Effector CD8-positive, alpha-beta T cell (primary cell): ENCODE results near the gene ARHGEF25.
"Not testable (repeated sequence)": the region's sequence is repeated elsewhere in the genome, so short reads cannot be mapped to it uniquely, and the experiment has no call there.

Experiments used
- DNase-seq: peaks from one replicate; lab custom pipeline; 2025; lab: John Stamatoyannopoulos, UW

The ARHGEF25 gene

GRCh38 chr12:57636731-57637130, 25.5 kb downstream of the ARHGEF25 start:
- not testable (repeated sequence) for DNase-seq

- no peak for DNase-seq
Observed at GRCh38 chr12:57637364-57637763, 26.1 kb downstream of the ARHGEF25 start.

DNA sequence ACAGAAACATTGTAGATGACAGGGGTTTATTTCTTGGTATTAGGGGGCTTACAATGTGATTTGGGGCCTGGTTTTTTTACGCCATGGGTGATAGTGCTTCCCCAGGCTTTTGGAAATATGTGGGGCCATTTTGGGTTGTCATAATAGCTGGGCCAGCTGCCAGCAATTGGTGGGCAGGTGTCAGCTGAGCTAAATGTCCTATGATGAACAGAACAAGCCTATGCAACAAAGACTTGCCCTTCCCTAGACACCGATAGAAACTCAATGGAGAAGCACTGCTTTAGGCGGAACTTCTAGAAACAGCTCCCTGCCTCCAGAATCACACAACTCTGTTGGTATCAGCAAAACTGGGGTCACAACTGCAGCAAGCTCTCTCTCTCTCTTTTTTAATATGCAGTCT, 26.9 kb downstream of the ARHGEF25 start:
- no peak for DNase-seq

GRCh38 chr12:57640175-57641042, 29.2 kb downstream of the ARHGEF25 start:
- DNase-seq, result no peak

DNA sequence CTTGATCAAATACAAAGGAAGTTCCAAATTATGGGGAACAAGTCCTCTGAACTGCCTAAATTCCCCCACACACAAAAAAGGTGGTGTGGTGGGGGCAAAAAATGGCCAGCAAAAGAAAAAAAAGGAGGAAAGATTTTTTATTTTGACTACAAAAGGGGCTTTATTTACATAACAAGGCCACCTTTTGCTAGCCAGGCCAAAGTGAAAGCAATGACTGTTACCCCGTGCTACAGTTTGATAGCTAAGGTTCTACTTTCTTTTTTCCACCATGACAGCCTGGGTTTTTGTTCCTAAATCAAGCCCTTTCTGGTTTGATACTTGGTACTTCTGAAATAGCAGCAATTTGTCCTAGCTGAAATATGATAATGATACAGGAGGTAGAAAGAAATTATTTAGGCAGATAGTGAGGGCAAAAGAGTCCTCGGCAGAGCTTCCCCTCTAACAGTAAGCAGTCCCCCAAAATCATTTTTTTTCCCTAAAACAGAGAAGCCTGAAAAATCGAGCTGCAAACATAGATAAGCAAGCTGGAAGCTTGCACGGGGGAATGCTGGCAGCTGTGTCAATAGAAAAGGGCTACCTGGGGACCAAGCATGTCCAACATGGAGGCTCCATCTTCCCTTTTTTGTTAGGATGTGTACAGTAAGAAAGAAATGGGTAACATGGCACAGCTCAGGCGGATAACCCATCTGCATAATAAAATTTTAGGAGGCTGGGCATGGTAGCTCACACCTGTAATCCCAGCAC, 30.6 kb downstream of the ARHGEF25 start:
- DNase-seq, result no peak

- DNase-seq, result not testable (repeated sequence)
Observed at GRCh38 chr12:57645990-57646658, 34.9 kb downstream of the ARHGEF25 start.

- DNase-seq, result not testable (repeated sequence)
Observed at GRCh38 chr12:57646659-57647049, 35.4 kb downstream of the ARHGEF25 start.

DNA sequence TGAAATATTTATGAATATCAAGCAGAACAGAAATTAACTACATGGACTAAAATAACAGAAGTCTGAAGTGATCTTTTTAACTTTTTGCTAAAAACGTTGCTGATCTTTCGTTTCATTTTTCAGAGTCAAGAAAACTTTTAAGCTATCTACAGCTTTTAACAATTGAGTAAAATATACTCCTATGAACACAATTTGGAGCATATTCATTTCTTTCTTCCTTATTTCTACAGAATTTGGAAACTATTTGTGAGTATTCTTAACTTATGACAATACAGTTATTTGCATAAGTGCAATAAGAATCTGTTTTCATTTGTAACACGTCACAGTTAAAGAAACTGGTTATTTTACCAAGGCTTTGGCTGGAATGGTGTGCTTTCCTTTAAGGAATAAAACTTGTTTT, 42.8 kb downstream of the ARHGEF25 start:
- no peak for DNase-seq

- no peak for DNase-seq
Observed at GRCh38 chr12:57655541-57656240, 44.5 kb downstream of the ARHGEF25 start.

- DNase-seq, result not testable (repeated sequence)
Observed at GRCh38 chr12:57656408-57656807, 45.2 kb downstream of the ARHGEF25 start.

DNA sequence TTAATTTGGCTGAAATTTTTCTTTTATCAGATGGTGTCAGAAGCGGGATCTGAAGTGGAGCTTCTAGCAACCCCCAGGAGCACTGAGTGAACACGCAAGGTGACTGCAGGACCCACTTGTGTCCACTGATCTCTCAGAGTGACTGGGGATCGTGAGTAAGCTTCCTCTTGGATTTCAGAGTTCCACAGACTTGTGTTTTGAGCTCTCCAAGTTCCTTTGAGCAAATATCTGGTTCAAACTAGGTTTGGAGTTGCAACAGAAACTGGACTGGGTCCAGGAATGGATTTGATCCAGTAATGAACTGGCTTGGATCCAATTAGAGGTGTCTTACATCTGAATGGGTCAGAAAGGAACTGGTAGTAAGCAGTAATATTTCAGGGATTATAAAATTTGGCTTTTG, 46.5 kb downstream of the ARHGEF25 start:
- no peak for DNase-seq

- DNase-seq, result no peak
Observed at GRCh38 chr12:57658890-57659289, 47.7 kb downstream of the ARHGEF25 start.

GRCh38 chr12:57661376-57661775, 50.1 kb downstream of the ARHGEF25 start:
- DNase-seq, result no peak

GRCh38 chr12:57665066-57665820, 54.0 kb downstream of the ARHGEF25 start:
- not testable (repeated sequence) for DNase-seq
